ENCODE results near the gene REV1.

REV1 gene

DNA sequence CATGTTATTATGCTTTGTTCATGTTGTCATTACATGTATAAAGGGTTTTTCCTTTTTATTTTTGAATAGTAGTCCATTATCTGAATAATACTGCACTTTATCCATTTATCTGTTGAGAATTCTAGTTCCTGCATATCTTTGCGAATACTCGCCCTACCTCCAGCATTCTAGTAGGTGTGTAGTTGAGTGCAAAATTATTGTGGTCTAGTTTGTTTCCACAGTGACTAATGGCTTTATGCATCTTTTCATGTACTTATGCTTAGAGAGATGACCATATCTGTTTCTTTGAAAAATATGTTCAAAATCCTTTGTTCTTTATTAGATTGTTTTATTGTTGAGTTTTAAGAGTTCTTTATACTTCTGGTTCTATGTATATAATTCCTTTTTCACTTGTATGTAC lies 103.8 kb downstream of the REV1 start:
- CTCF ChIA-PET: interaction anchor here (1.8 kb wide), 1 partner anchor 22 kb away, joined by 3 read pairs; no protein-coding TSS in a partner anchor
- POLR2A ChIA-PET: no interaction called here
- DNase-seq (ENCODE audit: extremely low spot score): no peak

DNA sequence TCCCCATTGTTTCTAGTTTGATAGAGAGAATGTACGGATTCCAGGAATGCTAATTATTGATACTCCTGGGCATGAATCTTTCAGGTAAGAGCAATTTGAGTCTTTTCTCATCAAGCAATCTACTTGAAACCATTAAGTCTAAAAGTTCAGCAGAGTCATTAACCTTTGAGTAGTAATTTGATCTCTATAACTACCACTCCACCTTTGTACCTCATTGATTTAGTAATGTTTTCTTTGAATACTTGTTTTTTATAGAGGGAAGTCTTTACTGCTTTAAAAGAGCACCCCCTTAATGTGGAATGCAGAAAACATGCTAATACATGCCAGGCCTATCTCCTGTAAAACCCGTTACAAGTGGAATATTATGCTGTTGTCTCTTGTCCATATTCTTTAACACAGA lies 107.7 kb downstream of the REV1 start:
- DNase-seq (ENCODE audit: extremely low spot score): no peak
- CTCF ChIA-PET: no interaction called here
- POLR2A ChIA-PET: no interaction called here

More for the DNA sequence above, 103.8 kb downstream of the REV1 start:
- TF ChIP-seq, protein P1, sequence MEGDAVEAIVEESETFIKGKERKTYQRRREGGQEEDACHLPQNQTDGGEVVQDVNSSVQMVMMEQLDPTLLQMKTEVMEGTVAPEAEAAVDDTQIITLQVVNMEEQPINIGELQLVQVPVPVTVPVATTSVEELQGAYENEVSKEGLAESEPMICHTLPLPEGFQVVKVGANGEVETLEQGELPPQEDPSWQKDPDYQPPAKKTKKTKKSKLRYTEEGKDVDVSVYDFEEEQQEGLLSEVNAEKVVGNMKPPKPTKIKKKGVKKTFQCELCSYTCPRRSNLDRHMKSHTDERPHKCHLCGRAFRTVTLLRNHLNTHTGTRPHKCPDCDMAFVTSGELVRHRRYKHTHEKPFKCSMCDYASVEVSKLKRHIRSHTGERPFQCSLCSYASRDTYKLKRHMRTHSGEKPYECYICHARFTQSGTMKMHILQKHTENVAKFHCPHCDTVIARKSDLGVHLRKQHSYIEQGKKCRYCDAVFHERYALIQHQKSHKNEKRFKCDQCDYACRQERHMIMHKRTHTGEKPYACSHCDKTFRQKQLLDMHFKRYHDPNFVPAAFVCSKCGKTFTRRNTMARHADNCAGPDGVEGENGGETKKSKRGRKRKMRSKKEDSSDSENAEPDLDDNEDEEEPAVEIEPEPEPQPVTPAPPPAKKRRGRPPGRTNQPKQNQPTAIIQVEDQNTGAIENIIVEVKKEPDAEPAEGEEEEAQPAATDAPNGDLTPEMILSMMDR (IDR thresholded peaks at IDR 0.05; ENCODE audit: control extremely low read depth, extremely low read depth, low read depth, missing control alignments): no peak

DNA sequence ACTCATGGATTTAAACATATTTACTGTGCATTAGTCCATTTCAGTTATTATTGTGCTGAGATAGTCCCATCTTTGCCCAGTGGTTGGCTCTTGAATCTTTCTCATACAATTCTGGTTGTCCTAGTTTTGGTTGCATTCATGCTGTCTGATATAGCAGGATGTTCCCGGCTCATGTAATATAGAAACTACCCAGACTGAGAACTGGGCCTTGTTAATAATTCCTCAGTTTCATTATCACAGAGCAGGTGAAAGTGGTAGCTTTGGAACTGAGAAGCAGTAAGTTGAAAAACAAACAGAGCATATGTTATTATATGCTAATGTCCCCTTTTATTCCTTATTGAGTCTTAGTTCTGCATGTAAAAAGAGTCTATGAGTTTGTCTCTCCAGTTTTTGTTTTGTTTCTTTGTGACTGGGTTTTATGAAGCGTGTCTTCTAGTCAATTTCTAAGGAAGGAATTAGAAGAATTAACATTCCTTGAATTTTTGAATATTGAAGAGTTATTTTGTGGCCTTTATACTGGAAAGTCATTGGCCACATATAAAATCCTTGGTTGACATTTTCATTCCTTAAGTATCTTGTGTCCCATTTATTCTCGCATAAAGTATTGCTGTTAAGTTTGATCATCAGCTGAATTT lies 109.3 kb downstream of the REV1 start:
- DNase-seq (ENCODE audit: extremely low spot score): no peak
- ChIA-PET CTCF (interaction anchor here (1.9 kb wide), 1 partner anchor 19 kb away, joined by 5 read pairs; no protein-coding TSS in a partner anchor), POLR2A (interaction anchor here (0.6 kb wide), 1 partner anchor 65 kb away, joined by 5 read pairs; no protein-coding TSS in a partner anchor)
- TF ChIP-seq, protein P1 (IDR thresholded peaks at IDR 0.05; ENCODE audit: control extremely low read depth, extremely low read depth, low read depth, missing control alignments): no peak

More for the DNA sequence above, 107.7 kb downstream of the REV1 start:
- TF ChIP-seq, protein P1 (IDR thresholded peaks at IDR 0.05; ENCODE audit: control extremely low read depth, extremely low read depth, low read depth, missing control alignments): no peak

DNA sequence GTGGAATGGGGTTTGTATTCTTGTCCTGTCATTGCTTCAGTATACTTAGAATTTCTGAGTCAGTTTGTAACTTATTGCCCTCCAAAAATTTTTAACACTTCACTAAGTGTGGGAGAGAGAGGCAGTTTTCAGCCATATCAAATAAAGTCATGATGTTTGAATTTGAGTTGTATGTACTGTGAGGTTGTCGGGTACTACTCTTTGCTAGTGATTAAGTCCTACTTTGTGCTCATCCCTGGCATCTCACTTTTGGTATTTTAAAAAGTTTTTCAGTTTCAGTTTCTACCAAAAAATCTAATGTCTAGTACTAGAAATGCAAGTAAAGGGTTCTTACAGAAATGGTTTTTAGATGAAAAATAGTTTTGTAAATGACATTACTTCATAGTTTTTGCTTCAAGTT lies 111.9 kb downstream of the REV1 start:
- TF ChIP-seq, protein P1 (IDR thresholded peaks at IDR 0.05; ENCODE audit: control extremely low read depth, extremely low read depth, low read depth, missing control alignments): no peak

DNA sequence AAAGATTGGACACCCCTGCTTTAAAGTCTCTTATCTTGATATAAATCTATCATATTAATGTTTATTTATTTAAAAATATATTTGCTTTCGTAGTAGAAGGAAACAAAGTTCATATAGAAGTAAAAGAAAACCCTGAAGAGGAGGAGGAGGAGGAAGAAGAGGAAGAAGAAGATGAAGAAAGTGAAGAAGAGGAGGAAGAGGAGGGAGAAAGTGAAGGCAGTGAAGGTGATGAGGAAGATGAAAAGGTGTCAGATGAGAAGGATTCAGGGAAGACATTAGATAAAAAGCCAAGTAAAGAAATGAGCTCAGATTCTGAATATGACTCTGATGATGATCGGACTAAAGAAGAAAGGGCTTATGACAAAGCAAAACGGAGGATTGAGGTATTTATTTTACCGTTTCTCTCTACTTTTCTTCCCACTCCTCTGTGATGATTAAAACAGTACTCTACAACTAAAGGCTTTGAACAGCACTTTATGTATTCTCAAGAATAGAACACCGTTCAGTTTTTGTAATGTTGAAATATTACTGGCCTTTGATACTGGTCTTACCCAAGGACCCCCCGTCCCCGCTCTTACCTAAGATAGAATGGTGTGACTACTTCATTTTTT lies 113.5 kb downstream of the REV1 start:
- no peak for DNase-seq (ENCODE audit: extremely low spot score)
- POLR2A ChIA-PET: no interaction called here
- CTCF ChIA-PET: interaction anchor here (0.7 to 1.1 kb wide), 2 partner anchors 11 to 20 kb away, joined by 3 read pairs; no protein-coding TSS in a partner anchor
- TF ChIP-seq, protein P1 (IDR thresholded peaks at IDR 0.05; ENCODE audit: control extremely low read depth, extremely low read depth, low read depth, missing control alignments): no peak

More for the DNA sequence above, 111.9 kb downstream of the REV1 start:
- CTCF ChIA-PET: no interaction called here
- POLR2A ChIA-PET: no interaction called here
- DNase-seq (ENCODE audit: extremely low spot score): no peak

DNA sequence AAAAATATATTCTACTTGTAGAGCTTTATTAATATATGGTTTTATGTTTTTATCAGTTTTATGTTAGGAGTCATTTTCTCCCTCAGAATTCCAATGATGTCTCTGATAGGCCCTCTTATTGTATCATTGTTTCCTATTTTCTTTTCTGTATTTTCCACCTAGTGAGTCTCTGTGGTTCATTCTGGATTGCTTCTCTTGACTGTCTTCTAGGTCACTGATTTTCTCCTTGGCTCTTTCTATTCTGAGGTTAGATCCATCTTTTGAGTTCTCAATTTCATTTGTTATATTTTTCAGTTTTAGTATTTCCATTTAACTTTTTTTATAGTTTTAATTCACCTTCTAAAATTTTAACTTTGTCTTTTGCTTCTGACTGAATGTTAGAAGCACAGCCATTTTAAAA lies 115.1 kb downstream of the REV1 start:
- DNase-seq (ENCODE audit: extremely low spot score): no peak
- ChIA-PET POLR2A (no interaction called here), CTCF (interaction anchor here (0.8 to 1.2 kb wide), 3 partner anchors 8 to 17 kb away, joined by 3 to 4 read pairs (median 3); no protein-coding TSS in a partner anchor)
- TF ChIP-seq, protein P1 (IDR thresholded peaks at IDR 0.05; ENCODE audit: control extremely low read depth, extremely low read depth, low read depth, missing control alignments): no peak

Measured in GM10248 (cell line).